ENCODE results near the gene MUC12.
"Not testable (repeated sequence)": the region's sequence is repeated elsewhere in the genome, so short reads cannot be mapped to it uniquely, and the experiment has no call there.

Gene MUC12

GRCh38 chr7:100994671-100995070, 25.3 kb downstream of the MUC12 start:
- not testable (repeated sequence) for H3K4me1 ChIP-seq (ENCODE audit: control insufficient read depth, insufficient read depth, low read length); H3K4me3 ChIP-seq (ENCODE audit: low read depth, low read length)

GRCh38 chr7:100998530-100998929, 29.2 kb downstream of the MUC12 start:
- not testable (repeated sequence) for H3K27me3 ChIP-seq (ENCODE audit: control insufficient read depth, insufficient read depth, low read length); H3K9me3 ChIP-seq (ENCODE audit: control insufficient read depth, insufficient read depth, low read depth, low read length); H3K9ac ChIP-seq (ENCODE audit: low read length); H3K27ac ChIP-seq (ENCODE audit: low read depth, low read length); H3K4me3 ChIP-seq (ENCODE audit: low read depth, low read length); H3K4me1 ChIP-seq (ENCODE audit: control insufficient read depth, insufficient read depth, low read length); H3K36me3 ChIP-seq (ENCODE audit: control insufficient read depth, insufficient read depth, low read length)

More at GRCh38 chr7:100994671-100995070, 25.3 kb downstream of the MUC12 start:
- not testable (repeated sequence) for H3K9ac ChIP-seq (ENCODE audit: low read length); H3K9me3 ChIP-seq (ENCODE audit: control insufficient read depth, insufficient read depth, low read depth, low read length); H3K36me3 ChIP-seq (ENCODE audit: control insufficient read depth, insufficient read depth, low read length); H3K27ac ChIP-seq (ENCODE audit: low read depth, low read length); H3K27me3 ChIP-seq (ENCODE audit: control insufficient read depth, insufficient read depth, low read length)

- not testable (repeated sequence) for H3K9ac ChIP-seq (ENCODE audit: low read length); H3K27me3 ChIP-seq (ENCODE audit: control insufficient read depth, insufficient read depth, low read length); H3K4me3 ChIP-seq (ENCODE audit: low read depth, low read length); H3K4me1 ChIP-seq (ENCODE audit: control insufficient read depth, insufficient read depth, low read length); H3K36me3 ChIP-seq (ENCODE audit: control insufficient read depth, insufficient read depth, low read length); H3K9me3 ChIP-seq (ENCODE audit: control insufficient read depth, insufficient read depth, low read depth, low read length); H3K27ac ChIP-seq (ENCODE audit: low read depth, low read length)
Observed at GRCh38 chr7:100999334-100999733, 30.0 kb downstream of the MUC12 start.

DNA sequence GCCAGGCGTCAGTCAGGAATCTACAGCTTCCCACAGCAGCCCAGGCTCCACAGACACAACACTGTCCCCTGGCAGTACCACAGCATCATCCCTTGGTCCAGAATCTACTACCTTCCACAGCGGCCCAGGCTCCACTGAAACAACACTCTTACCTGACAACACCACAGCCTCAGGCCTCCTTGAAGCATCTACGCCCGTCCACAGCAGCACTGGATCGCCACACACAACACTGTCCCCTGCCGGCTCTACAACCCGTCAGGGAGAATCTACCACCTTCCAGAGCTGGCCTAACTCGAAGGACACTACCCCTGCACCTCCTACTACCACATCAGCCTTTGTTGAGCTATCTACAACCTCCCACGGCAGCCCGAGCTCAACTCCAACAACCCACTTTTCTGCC, 30.7 kb downstream of the MUC12 start:
- H3K4me3 ChIP-seq (ENCODE audit: low read depth, low read length); H3K27ac ChIP-seq (ENCODE audit: low read depth, low read length); H3K9me3 ChIP-seq (ENCODE audit: control insufficient read depth, insufficient read depth, low read depth, low read length); H3K27me3 ChIP-seq (ENCODE audit: control insufficient read depth, insufficient read depth, low read length); H3K36me3 ChIP-seq (ENCODE audit: control insufficient read depth, insufficient read depth, low read length); H3K4me1 ChIP-seq (ENCODE audit: control insufficient read depth, insufficient read depth, low read length); H3K9ac ChIP-seq (ENCODE audit: low read length): not testable (repeated sequence)

GRCh38 chr7:101002333-101002732, 33.0 kb downstream of the MUC12 start:
- not testable (repeated sequence) for H3K9ac ChIP-seq (ENCODE audit: low read length); H3K9me3 ChIP-seq (ENCODE audit: control insufficient read depth, insufficient read depth, low read depth, low read length); H3K4me1 ChIP-seq (ENCODE audit: control insufficient read depth, insufficient read depth, low read length); H3K27ac ChIP-seq (ENCODE audit: low read depth, low read length); H3K27me3 ChIP-seq (ENCODE audit: control insufficient read depth, insufficient read depth, low read length); H3K4me3 ChIP-seq (ENCODE audit: low read depth, low read length); H3K36me3 ChIP-seq (ENCODE audit: control insufficient read depth, insufficient read depth, low read length)

GRCh38 chr7:101007361-101007760, 38.0 kb downstream of the MUC12 start:
- not testable (repeated sequence) for H3K27ac ChIP-seq (ENCODE audit: low read depth, low read length); H3K9me3 ChIP-seq (ENCODE audit: control insufficient read depth, insufficient read depth, low read depth, low read length); H3K36me3 ChIP-seq (ENCODE audit: control insufficient read depth, insufficient read depth, low read length)

GRCh38 chr7:101009629-101010028, 40.3 kb downstream of the MUC12 start:
- no peak overlapping the region for H3K9ac ChIP-seq (ENCODE audit: low read length)
- H3K9me3 ChIP-seq (ENCODE audit: control insufficient read depth, insufficient read depth, low read depth, low read length) = peaks cover 3% of the 10 kb centered on the region; the same call in 1 of the 2 replicates
- no peaks in the 10 kb centered on the region for H3K27me3 ChIP-seq (ENCODE audit: control insufficient read depth, insufficient read depth, low read length)
- no peak overlapping the region for H3K4me3 ChIP-seq (ENCODE audit: low read depth, low read length)
- no peak overlapping the region for H3K27ac ChIP-seq (ENCODE audit: low read depth, low read length)
- peaks cover 12% of the 10 kb centered on the region for H3K36me3 ChIP-seq (ENCODE audit: control insufficient read depth, insufficient read depth, low read length)
- H3K4me1 ChIP-seq (ENCODE audit: control insufficient read depth, insufficient read depth, low read length) = no peaks in the 10 kb centered on the region

More at GRCh38 chr7:101007361-101007760, 38.0 kb downstream of the MUC12 start:
- H3K4me1 ChIP-seq (ENCODE audit: control insufficient read depth, insufficient read depth, low read length); H3K4me3 ChIP-seq (ENCODE audit: low read depth, low read length); H3K27me3 ChIP-seq (ENCODE audit: control insufficient read depth, insufficient read depth, low read length); H3K9ac ChIP-seq (ENCODE audit: low read length): not testable (repeated sequence)

DNA sequence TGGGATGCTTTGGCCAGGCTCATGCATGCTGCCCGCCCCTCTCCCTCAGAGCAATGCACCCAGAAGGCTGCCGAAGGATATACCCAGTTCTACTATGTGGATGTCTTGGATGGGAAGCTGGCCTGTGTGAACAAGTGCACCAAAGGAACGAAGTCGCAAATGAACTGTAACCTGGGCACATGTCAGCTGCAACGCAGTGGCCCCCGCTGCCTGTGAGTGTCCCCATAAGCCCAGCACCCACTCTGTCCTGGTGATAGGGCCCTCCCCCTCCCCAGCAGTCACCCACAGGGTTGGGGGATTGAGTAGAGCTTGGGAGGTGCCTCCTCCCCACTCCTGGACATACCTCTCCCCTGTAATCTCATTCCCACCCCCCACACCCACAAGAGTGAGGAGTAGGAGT, 43.6 kb downstream of the MUC12 start:
- Histone ChIP-seq H3K9me3 (ENCODE audit: control insufficient read depth, insufficient read depth, low read depth, low read length) (no peaks in the 10 kb centered on the region), H3K27ac (ENCODE audit: low read depth, low read length) (no peak overlapping the region), H3K4me1 (ENCODE audit: control insufficient read depth, insufficient read depth, low read length) (peaks cover 16% of the 10 kb centered on the region), H3K9ac (ENCODE audit: low read length) (no peak overlapping the region), H3K36me3 (ENCODE audit: control insufficient read depth, insufficient read depth, low read length) (peaks cover 12% of the 10 kb centered on the region), H3K4me3 (ENCODE audit: low read depth, low read length) (no peak overlapping the region), H3K27me3 (ENCODE audit: control insufficient read depth, insufficient read depth, low read length) (no peaks in the 10 kb centered on the region)

- Histone ChIP-seq H3K9me3 (ENCODE audit: control insufficient read depth, insufficient read depth, low read depth, low read length) (no peaks in the 10 kb centered on the region), H3K27ac (ENCODE audit: low read depth, low read length) (no peak overlapping the region), H3K4me1 (ENCODE audit: control insufficient read depth, insufficient read depth, low read length) (peaks cover 24% of the 10 kb centered on the region), H3K9ac (ENCODE audit: low read length) (no peak overlapping the region), H3K36me3 (ENCODE audit: control insufficient read depth, insufficient read depth, low read length) (peaks cover 12% of the 10 kb centered on the region), H3K27me3 (ENCODE audit: control insufficient read depth, insufficient read depth, low read length) (no peaks in the 10 kb centered on the region), H3K4me3 (ENCODE audit: low read depth, low read length) (peak overlapping the region; percentile 66; the same call in 1 of the 2 replicates)
Observed at GRCh38 chr7:101015626-101016025, 46.3 kb downstream of the MUC12 start.

GRCh38 chr7:101017064-101017777, 47.9 kb downstream of the MUC12 start:
- Histone ChIP-seq H3K36me3 (ENCODE audit: control insufficient read depth, insufficient read depth, low read length) (peaks cover 7% of the 10 kb centered on the region; the same call in 1 of the 2 replicates), H3K9me3 (ENCODE audit: control insufficient read depth, insufficient read depth, low read depth, low read length) (no peaks in the 10 kb centered on the region), H3K4me3 (ENCODE audit: low read depth, low read length) (peak overlapping the region; percentile 66), H3K9ac (ENCODE audit: low read length) (peak overlapping the region; percentile 79), H3K27ac (ENCODE audit: low read depth, low read length) (peak overlapping the region; percentile 65), H3K4me1 (ENCODE audit: control insufficient read depth, insufficient read depth, low read length) (peaks cover 24% of the 10 kb centered on the region), H3K27me3 (ENCODE audit: control insufficient read depth, insufficient read depth, low read length) (no peaks in the 10 kb centered on the region)

DNA sequence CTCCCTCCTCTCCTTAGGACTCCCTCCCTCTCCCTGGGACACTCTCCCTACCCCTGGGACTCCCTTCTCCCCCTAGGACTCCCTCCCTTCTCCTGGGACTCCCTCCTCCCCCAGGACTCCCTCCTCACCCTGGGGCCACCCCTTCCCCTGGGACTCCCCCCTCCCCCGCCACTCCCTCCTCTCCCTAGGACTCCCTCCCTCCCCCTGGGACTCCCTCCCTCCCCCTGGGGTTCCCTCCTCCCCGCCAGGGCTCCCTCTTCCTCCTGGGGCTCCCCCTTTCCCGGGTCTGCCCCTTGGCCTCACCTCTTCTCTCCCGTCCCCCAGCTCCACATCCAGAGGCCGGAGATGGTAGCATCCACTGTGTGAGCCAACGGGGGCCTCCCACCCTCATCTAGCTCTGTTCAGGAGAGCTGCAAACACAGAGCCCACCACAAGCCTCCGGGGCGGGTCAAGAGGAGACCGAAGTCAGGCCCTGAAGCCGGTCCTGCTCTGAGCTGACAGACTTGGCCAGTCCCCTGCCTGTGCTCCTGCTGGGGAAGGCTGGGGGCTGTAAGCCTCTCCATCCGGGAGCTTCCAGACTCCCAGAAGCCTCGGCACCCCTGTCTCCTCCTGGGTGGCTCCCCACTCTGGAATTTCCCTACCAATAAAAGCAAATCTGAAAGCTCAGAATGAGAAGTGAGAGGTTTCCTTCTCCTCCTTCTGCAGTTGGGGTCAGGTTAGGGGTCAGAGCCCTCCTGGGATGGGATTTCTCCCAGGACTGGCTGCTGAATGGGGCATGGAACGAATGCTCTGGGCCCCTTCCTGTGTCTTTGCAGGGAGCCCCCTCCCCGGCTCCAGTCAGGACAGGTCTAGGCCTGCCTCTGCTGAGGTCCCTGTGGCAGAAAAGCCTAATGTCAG, 49.2 kb downstream of the MUC12 start:
- H3K4me1 ChIP-seq (ENCODE audit: control insufficient read depth, insufficient read depth, low read length) = peaks cover 24% of the 10 kb centered on the region
- no peaks in the 10 kb centered on the region for H3K27me3 ChIP-seq (ENCODE audit: control insufficient read depth, insufficient read depth, low read length)
- H3K4me3 ChIP-seq (ENCODE audit: low read depth, low read length) = peak overlapping the region; percentile 45
- H3K9me3 ChIP-seq (ENCODE audit: control insufficient read depth, insufficient read depth, low read depth, low read length) = no peaks in the 10 kb centered on the region
- peak overlapping the region; percentile 26; the same call in 1 of the 2 replicates for H3K27ac ChIP-seq (ENCODE audit: low read depth, low read length)
- 0 out of 2 replicates have a peak, but pooled peaks cover 7% of the 10 kb centered on the region for H3K36me3 ChIP-seq (ENCODE audit: control insufficient read depth, insufficient read depth, low read length)
- H3K9ac ChIP-seq (ENCODE audit: low read length) = peak overlapping the region; percentile 45
